GM19023 (cell line): Measurements from ENCODE around the gene GIMD1.

Source experiments
- ATAC-seq: cut with Tn5 transposase; IDR thresholded peaks from one replicate; pipeline ENCODE4 v1.9.1; 2021; ENCODE audit warnings: mild to moderate bottlenecking, moderate library complexity; ENCODE audit not compliant: unreplicated experiment

GIMD1 gene

GRCh38 chr4:106315968-106316772 is 52.4 kb downstream of the GIMD1 start, which contains the start of the genes AIMP1 and TBCK:
Gene AIMP1 (plus strand): TSS chr4:106316550. CDS start chr4:106325010, 8,460 bp downstream.
Gene TBCK (minus strand): TSS chr4:106316209. CDS start chr4:106308960, 7,249 bp downstream.
- peak; percentile 89 for ATAC-seq

DNA sequence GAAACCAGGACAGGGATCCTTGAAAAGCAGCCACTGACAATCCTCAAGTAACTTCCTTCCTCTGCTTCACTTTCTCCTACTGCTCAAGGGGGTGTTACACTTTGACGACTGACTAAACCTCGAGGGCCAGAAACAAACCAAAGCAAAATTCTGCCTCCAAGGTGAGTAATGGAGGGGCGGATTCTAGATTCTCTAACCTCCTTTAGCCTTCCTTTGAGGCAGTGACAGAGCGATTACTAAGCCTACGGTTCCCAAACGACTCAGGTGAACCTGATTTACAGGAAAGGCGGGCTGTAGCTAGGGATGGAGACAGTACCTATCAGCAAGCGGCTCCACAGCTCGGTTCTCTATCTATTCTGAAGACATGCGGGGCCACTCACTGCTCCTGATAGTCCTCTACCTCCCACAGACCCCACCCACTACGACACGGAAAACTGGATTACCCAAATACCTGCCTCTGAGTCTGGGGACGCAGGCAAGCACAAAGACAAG is 53.1 kb downstream of the GIMD1 start:
- peak; percentile 23 for ATAC-seq

DNA sequence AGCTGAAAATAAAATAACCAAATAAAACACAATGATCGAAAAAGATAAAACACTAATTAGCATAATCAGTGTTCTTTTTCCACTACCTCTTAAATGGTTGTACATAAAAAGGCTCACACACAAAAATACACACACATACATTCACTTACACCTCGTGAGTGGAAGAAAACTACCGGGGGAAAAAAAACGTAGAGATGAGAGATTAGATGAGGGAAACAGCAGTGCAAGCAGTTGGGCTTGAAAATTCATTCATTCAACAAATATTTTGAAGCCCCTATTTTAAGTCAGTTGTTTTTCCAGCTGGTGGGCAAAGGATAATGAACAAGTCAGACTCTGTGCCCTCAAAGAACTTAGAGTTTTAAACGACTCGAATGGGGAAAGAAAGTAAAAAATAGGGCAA is 53.6 kb downstream of the GIMD1 start:
- ATAC-seq, result no peak

GRCh38 chr4:106312997-106313522 is 55.5 kb downstream of the GIMD1 start:
- ATAC-seq, result no peak

- ATAC-seq, result no peak
Measured at GRCh38 chr4:106312377-106312776, 56.2 kb downstream of the GIMD1 start.
